DMS114 treated with DMSO at 0.1 percent for 48 hours (cell line): Measurements from ENCODE around the gene CCNY.

Experiments
- DNase-seq: peaks from one replicate; lab custom pipeline; 2025; ENCODE audit not compliant: unreplicated experiment; lab: John Stamatoyannopoulos, UW

CCNY gene

GRCh38 chr10:35611750-35612149 is 275.4 kb downstream of the CCNY start:
- no peak for DNase-seq

DNA sequence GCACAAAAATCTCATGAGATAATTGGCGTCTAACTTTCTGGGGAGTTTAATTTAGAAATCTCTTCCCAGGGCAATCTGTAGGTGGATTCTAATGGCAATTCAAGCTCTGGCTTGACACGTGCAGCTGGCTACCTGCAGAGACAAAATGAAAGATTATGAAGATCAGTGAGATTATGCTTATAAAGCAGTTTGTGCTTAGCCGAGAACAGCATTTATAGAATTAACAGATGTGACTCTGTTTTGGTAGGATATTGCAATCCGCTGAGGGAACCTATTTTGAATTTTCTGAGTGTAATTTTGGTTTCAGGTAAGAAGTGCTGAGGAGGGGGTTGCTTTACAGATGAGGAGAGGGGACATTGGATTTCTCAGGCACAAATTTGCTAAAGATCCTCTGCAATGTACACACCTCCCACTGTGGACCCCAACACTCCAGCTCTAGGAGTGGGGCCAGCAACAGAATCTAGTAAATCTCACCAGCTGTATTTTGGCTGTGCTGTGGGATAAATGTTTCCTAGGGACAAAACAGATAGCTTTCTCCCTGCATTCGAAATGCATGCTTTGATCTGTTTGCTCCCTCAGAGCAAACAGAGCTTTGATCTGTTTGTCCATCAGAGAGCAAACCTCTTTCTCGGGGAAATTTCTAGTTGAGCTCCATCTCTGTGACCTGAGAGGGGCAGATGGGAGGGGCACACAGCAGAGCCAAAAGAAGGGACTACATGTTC is 276.2 kb downstream of the CCNY start:
- DNase-seq: no peak

DNA sequence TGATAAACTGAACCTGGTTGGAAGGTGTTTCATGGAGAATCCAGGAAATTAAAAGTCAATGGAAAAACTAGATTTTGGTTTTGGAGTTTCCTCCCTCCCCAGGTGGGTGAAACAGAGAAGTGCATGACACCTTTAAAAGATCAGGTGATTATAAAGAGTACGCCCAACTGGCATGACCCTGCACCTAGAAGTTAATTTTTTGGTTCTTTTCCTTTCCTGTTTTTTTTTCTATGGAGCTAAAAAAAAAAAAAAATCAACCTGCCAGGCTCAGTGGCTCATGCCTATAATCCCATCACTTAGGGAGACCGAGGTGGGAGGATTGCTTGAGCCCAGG is 276.8 kb downstream of the CCNY start:
- DNase-seq: no peak

- DNase-seq: peak; percentile 64
Observed at GRCh38 chr10:35613597-35614226, 277.4 kb downstream of the CCNY start.

DNA sequence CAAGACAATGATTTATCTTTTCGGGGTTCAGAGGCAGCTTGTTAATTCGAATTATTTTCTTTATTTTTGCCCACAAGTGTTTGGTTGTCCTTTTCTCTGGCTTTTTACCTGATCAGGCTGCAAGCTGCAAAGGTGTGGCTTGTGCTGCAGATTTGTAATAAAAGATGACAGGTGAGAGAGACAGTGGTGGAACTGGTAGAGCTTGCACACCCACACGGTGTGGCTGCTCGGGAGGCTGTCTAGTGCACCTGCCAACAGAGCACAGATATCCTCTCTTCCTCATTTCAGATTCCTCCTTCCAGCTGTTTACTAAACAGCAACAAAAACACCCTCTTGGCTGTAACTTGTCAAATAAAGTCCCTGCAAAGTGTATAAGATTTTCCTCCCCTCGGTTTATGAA is 278.0 kb downstream of the CCNY start:
- no peak for DNase-seq
